Erythroblast (primary cell): ENCODE measurements around the gene DLX6.

Experiments
- GATA1 ChIP-seq: IDR thresholded peaks from 2 replicates; pipeline ENCODE4 v1.6.1; 2011; ENCODE audit warnings: low read depth, mild to moderate bottlenecking, control low read depth, low read length, moderate library complexity
- POLR2A ChIP-seq: IDR thresholded peaks from 2 replicates; pipeline ENCODE4 v1.6.1; 2011; ENCODE audit warnings: mild to moderate bottlenecking, low read length

GRCh38 chr7:97025130-97025499 lies 19.8 kb downstream of the DLX6 start:
- TF ChIP-seq POLR2A (no peak), GATA1 (no peak)
